GM18519 (cell line): ENCODE data around the gene IQSEC3.
"Not testable (repeated sequence)": the region's sequence is repeated elsewhere in the genome, so short reads cannot be mapped to it uniquely, and the experiment has no call there.

Experiments
- ATAC-seq: cut with Tn5 transposase; IDR thresholded peaks from one replicate; pipeline ENCODE4 v1.9.1; 2021; ENCODE audit warnings: mild to moderate bottlenecking, moderate library complexity; ENCODE audit not compliant: unreplicated experiment, low FRiP score

The IQSEC3 gene

GRCh38 chr12:133616-134232, 67.2 kb downstream of the IQSEC3 start:
- ATAC-seq, result not testable (repeated sequence)

GRCh38 chr12:135138-135537, 68.6 kb downstream of the IQSEC3 start:
- no peak for ATAC-seq

GRCh38 chr12:138171-138897, 71.8 kb downstream of the IQSEC3 start:
- no peak for ATAC-seq

- ATAC-seq, result no peak
These were observed 72.4 kb downstream of the IQSEC3 start for GRCh38 chr12:138898-139534.

GRCh38 chr12:139585-139984, 73.0 kb downstream of the IQSEC3 start:
- ATAC-seq, result no peak

- ATAC-seq, result no peak
These were observed 73.6 kb downstream of the IQSEC3 start for GRCh38 chr12:140162-140561.

- ATAC-seq, result no peak
These were observed 77.5 kb downstream of the IQSEC3 start for GRCh38 chr12:143964-144649.

- no peak for ATAC-seq
These were observed 78.2 kb downstream of the IQSEC3 start for GRCh38 chr12:144650-145284.

GRCh38 chr12:145369-145960, 78.9 kb downstream of the IQSEC3 start:
- no peak for ATAC-seq

GRCh38 chr12:147242-147641, 80.7 kb downstream of the IQSEC3 start:
- ATAC-seq, result no peak

- no peak for ATAC-seq
These were observed 82.3 kb downstream of the IQSEC3 start for GRCh38 chr12:148676-149416.

- no peak for ATAC-seq
These were observed 85.0 kb downstream of the IQSEC3 start for GRCh38 chr12:151579-151978.

GRCh38 chr12:152440-152839, 85.9 kb downstream of the IQSEC3 start:
- no peak for ATAC-seq

- no peak for ATAC-seq
These were observed 86.6 kb downstream of the IQSEC3 start for GRCh38 chr12:153080-153746.

- no peak for ATAC-seq
These were observed 87.5 kb downstream of the IQSEC3 start for GRCh38 chr12:154058-154457.

- no peak for ATAC-seq
These were observed 88.4 kb downstream of the IQSEC3 start for GRCh38 chr12:155006-155405.

GRCh38 chr12:155646-156045, 89.1 kb downstream of the IQSEC3 start:
- ATAC-seq, result no peak

GRCh38 chr12:156945-157344, 90.4 kb downstream of the IQSEC3 start:
- no peak for ATAC-seq

GRCh38 chr12:157644-158043, 91.1 kb downstream of the IQSEC3 start:
- no peak for ATAC-seq
